Testis (tissue), 3 donors: ENCODE data around the gene COMMD10. TPM values are rescaled to one million over a fixed set of nuclear protein-coding genes. Genes with fewer than 3 reads are reported as not detected.

Experiments used
- DNase-seq: peaks from one replicate; pipeline ENCODE4 v3.0.0-alpha.2; 2019
- H3K27ac ChIP-seq, 2 donors: fragments of 200-600 bp; sonication (generic); one replicate each; pipeline ENCODE4 v1.5.1; 2019
- H3K27me3 ChIP-seq: fragments of 200-600 bp; sonication (generic); one replicate; pipeline ENCODE4 v1.5.1; 2019
- H3K36me3 ChIP-seq: fragments of 200-600 bp; sonication (generic); one replicate; pipeline ENCODE4 v1.5.1; 2017; ENCODE audit warnings: low read depth; ENCODE audit errors: missing control alignments
- H3K4me1 ChIP-seq: fragments of 200-600 bp; sonication (generic); one replicate; pipeline ENCODE4 v1.5.1; 2019
- H3K4me3 ChIP-seq, 2 donors: fragments of 200-600 bp; sonication (generic); one replicate each; pipeline ENCODE4 v1.5.1; 2017 to 2019
- H3K9me3 ChIP-seq: fragments of 200-600 bp; sonication (generic); one replicate; pipeline ENCODE4 v1.5.1; 2017
- POLR2A ChIP-seq: fragments of 450-650 bp; IDR thresholded peaks from one replicate; pipeline ENCODE4 v1.6.1; 2017; ENCODE audit warnings: antibody characterized with exemption, mild to moderate bottlenecking, moderate library complexity
- WGBS, 2 donors: methylation state at CpG; one replicate each; pipeline ENCODE4 v1.1.5; 2018; 5-methylcytosine and 5-hydroxymethylcytosine counted together
- intact Hi-C: fragments of 100-400 bp; cut with DNase I; formaldehyde crosslinking; loops from one replicate; pipeline ENCODE4 v1.15.1; 2023; ENCODE audit warnings: low total_unique reads
- polyA plus RNA-seq: library from polyadenylated mRNA; stranded (reverse); fragments of 350-450 nt; fragmentation: Illumina TruSeq; extraction: RNeasy Lipid Tissue Mini Kit (QIAGEN cat#74804); gene quantifications from one replicate; pipeline ENCODE4 v1.2.3, GENCODE V29; 2014; ENCODE audit warnings: low read depth, low replicate concordance; ENCODE audit not compliant: insufficient read depth
- total RNA-seq, 2 donors: library from RNA; depleted of rRNA; stranded (reverse); fragments of >200 nt; gene quantifications; one replicate each; pipeline ENCODE4 v1.2.3, GENCODE V29; 2016
- TF ChIP-seq, protein P1 (sequence below), 3 experiments: fragments of 450-650 bp in 2 of 3; fragments of 200-600 bp in 1 of 3; sonication (generic) in 1 of 3; IDR thresholded peaks; one replicate each; pipeline ENCODE4 v1.5.1; 2016 to 2019; ENCODE audit warnings: antibody characterized with exemption in 3 of 3, mild to moderate bottlenecking in 2 of 3, moderate library complexity in 1 of 3

The COMMD10 gene
- total and polyA plus RNA-seq, 3 donors from 2014 or later: 16.6 to 36.1 (median 29.7) TPM

- 68 to 94% methylated on average over 1 of the region's 1 CpG for WGBS, 2 donors
- no peaks in the 10 kb centered on the region for H3K27me3 ChIP-seq
- no peaks in the 10 kb centered on the region for H3K4me1 ChIP-seq
- TF ChIP-seq, protein P1, sequence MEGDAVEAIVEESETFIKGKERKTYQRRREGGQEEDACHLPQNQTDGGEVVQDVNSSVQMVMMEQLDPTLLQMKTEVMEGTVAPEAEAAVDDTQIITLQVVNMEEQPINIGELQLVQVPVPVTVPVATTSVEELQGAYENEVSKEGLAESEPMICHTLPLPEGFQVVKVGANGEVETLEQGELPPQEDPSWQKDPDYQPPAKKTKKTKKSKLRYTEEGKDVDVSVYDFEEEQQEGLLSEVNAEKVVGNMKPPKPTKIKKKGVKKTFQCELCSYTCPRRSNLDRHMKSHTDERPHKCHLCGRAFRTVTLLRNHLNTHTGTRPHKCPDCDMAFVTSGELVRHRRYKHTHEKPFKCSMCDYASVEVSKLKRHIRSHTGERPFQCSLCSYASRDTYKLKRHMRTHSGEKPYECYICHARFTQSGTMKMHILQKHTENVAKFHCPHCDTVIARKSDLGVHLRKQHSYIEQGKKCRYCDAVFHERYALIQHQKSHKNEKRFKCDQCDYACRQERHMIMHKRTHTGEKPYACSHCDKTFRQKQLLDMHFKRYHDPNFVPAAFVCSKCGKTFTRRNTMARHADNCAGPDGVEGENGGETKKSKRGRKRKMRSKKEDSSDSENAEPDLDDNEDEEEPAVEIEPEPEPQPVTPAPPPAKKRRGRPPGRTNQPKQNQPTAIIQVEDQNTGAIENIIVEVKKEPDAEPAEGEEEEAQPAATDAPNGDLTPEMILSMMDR (IDR thresholded peaks at IDR 0.05): no peak
- no peak overlapping the region for H3K27ac ChIP-seq
- H3K36me3 ChIP-seq: no peaks in the 10 kb centered on the region
- no peak overlapping the region for H3K4me3 ChIP-seq
- no peak for DNase-seq
- intact Hi-C loops: no loop called here
- H3K9me3 ChIP-seq: no peaks in the 10 kb centered on the region
Measured at GRCh38 chr5:116115163-116115562, 30.3 kb downstream of the COMMD10 start.

DNA sequence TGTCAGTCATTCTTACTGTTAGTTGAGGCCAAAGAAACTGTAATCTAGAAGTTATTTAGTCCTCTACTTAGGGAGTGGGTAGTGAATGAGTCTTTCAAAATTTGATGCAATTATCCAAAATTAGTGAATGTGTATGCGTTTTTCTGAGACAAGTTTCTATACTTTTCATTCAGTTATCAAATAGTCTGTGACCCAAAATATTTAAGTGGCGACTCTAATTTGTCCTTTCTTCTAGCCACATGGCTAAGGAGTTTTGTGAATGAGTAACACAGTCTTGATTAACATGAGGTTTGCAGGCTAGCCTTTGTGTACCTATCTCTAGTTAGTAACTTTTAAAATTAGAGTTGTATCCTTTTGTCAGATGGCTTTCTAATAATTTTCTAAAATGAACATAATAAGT, 45.6 kb downstream of the COMMD10 start:
- no peak overlapping the region for H3K4me3 ChIP-seq
- intact Hi-C loops: no loop called here
- no peaks in the 10 kb centered on the region for H3K27me3 ChIP-seq
- H3K27ac ChIP-seq: no peak overlapping the region
- no peak for DNase-seq
- TF ChIP-seq POLR2A: no peak
- TF ChIP-seq, protein P1 (IDR thresholded peaks at IDR 0.05): no peak
- whole genome bisulfite sequencing, 2 donors: 36 to 42% methylated on average over 2 of the region's 2 CpGs
- no peaks in the 10 kb centered on the region for H3K4me1 ChIP-seq
- H3K36me3 ChIP-seq: no peaks in the 10 kb centered on the region
- no peaks in the 10 kb centered on the region for H3K9me3 ChIP-seq

DNA sequence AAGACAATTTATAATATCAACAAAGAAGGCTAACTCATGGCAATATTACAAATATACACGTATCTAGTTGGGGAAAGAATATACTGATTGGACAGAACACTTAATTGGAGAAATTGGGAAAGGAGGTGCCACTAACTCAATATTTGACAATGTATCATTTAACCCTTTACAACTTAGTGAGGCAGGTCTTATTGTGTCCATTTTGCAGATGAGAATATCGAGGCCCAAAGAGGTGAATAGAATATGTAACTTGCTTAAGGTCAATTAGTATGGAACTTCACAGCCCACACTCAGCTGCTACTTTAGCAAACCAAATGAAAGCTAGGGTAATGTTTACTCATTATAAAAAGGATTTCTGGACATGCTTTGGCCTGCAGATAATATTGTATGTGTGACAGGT, 46.2 kb downstream of the COMMD10 start:
- no peaks in the 10 kb centered on the region for H3K36me3 ChIP-seq
- DNase-seq: no peak
- 72 to 85% methylated on average over 2 of the region's 2 CpGs for WGBS, 2 donors
- no peak overlapping the region for H3K27ac ChIP-seq
- TF ChIP-seq POLR2A: no peak
- TF ChIP-seq, protein P1 (IDR thresholded peaks at IDR 0.05): no peak
- H3K4me1 ChIP-seq: no peaks in the 10 kb centered on the region
- intact Hi-C loops: no loop called here
- no peaks in the 10 kb centered on the region for H3K27me3 ChIP-seq
- H3K4me3 ChIP-seq: no peak overlapping the region
- H3K9me3 ChIP-seq: no peaks in the 10 kb centered on the region

DNA sequence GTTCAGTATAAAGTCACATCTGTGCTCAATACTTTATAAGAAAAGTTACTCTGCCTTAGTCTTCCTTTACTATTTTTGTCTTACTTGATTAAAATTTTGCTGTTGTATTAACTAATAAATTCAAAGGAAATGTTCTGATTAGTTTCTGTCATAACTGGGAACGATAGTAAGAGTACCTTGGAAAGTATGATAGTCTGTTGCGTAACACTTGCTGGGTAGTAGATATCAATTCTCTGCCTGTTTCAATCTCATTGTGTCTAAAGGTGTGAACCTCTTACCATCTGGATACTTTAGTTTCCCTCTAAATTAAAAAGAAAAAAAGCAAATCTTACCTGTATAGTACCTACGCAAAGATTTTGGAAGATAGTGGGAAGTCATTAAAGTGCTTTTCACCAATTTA, 48.5 kb downstream of the COMMD10 start:
- no peak overlapping the region for H3K27ac ChIP-seq
- H3K27me3 ChIP-seq: no peaks in the 10 kb centered on the region
- DNase-seq: no peak
- TF ChIP-seq, protein P1 (IDR thresholded peaks at IDR 0.05): no peak
- no peak for TF ChIP-seq POLR2A
- H3K36me3 ChIP-seq: no peaks in the 10 kb centered on the region
- intact Hi-C loops: no loop called here
- peaks cover 3% of the 10 kb centered on the region for H3K4me1 ChIP-seq
- H3K4me3 ChIP-seq: no peak overlapping the region
- no peaks in the 10 kb centered on the region for H3K9me3 ChIP-seq
- WGBS, 2 donors: 90 to 91% methylated on average over 3 of the region's 3 CpGs

DNA sequence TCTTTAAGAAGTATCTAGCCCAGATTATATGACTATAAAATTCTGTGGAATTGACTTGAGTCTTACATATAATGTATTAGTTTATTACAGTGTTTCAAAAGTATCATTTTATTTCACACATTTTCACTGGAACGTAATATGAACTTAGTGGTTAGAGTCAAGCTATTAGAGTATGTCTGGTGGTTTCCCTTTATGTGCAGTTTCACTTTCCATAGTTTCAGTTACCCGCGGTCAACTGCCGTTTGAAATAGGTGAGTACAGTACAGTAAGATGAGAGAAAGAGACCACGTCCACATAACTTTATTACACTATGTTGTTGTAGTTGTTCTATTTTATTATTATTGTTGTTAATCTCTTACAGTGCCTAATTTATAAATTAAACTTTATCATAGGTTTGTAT, 50.5 kb downstream of the COMMD10 start:
- intact Hi-C loops: no loop called here
- no peak for TF ChIP-seq POLR2A
- TF ChIP-seq, protein P1 (IDR thresholded peaks at IDR 0.05): no peak

More for the DNA sequence above, 50.5 kb downstream of the COMMD10 start:
- no peaks in the 10 kb centered on the region for H3K27me3 ChIP-seq
- H3K4me3 ChIP-seq: no peak overlapping the region
- no peak for DNase-seq
- H3K27ac ChIP-seq: no peak overlapping the region
- WGBS, 2 donors: 76 to 77% methylated on average over 5 of the region's 5 CpGs
- no peaks in the 10 kb centered on the region for H3K36me3 ChIP-seq
- no peaks in the 10 kb centered on the region for H3K9me3 ChIP-seq
- peaks cover 6% of the 10 kb centered on the region for H3K4me1 ChIP-seq
